Ishikawa (cell line): ENCODE data around the gene LYST.

Source experiments
- CEBPB ChIP-seq: IDR thresholded peaks from 2 replicates; pipeline ENCODE4 v1.6.1; 2012
- CREB1 ChIP-seq: IDR thresholded peaks from 2 replicates; pipeline ENCODE4 v1.6.1; 2012; ENCODE audit warnings: low read depth
- EP300 ChIP-seq: IDR thresholded peaks from 2 replicates; pipeline ENCODE4 v1.6.1; 2012; ENCODE audit warnings: borderline replicate concordance
- FOXM1 ChIP-seq: IDR thresholded peaks from 2 replicates; pipeline ENCODE4 v1.6.1; 2012; ENCODE audit warnings: low read depth, borderline replicate concordance
- MAX ChIP-seq: IDR thresholded peaks from 2 replicates; pipeline ENCODE4 v1.6.1; 2012
- NFIC ChIP-seq: IDR thresholded peaks from 2 replicates; pipeline ENCODE4 v1.6.1; 2012
- RAD21 ChIP-seq: IDR thresholded peaks from 2 replicates; pipeline ENCODE4 v1.6.1; 2012; ENCODE audit warnings: low read depth
- REST ChIP-seq: IDR thresholded peaks from 2 replicates; pipeline ENCODE4 v1.6.1; 2012; ENCODE audit warnings: low read depth, mild to moderate bottlenecking
- TAF1 ChIP-seq: IDR thresholded peaks from 2 replicates; pipeline ENCODE4 v1.6.1; 2012; ENCODE audit warnings: low read depth, mild to moderate bottlenecking
- TEAD4 ChIP-seq: IDR thresholded peaks from 2 replicates; pipeline ENCODE4 v1.6.1; 2012
- USF1 ChIP-seq: IDR thresholded peaks from 2 replicates; pipeline ENCODE4 v1.6.1; 2012
- ZBTB7A ChIP-seq: IDR thresholded peaks from 2 replicates; pipeline ENCODE4 v1.6.1; 2012; ENCODE audit warnings: low read depth

GRCh38 chr1:235659186-235659771 lies 207.4 kb downstream of the LYST start:
- TF ChIP-seq RAD21, result no peak
- no peak for TF ChIP-seq EP300
- no peak for TF ChIP-seq TAF1
- no peak for TF ChIP-seq TEAD4
- TF ChIP-seq CEBPB, result no peak
- no peak for TF ChIP-seq REST
- TF ChIP-seq ZBTB7A, result no peak
- no peak for TF ChIP-seq MAX
- no peak for TF ChIP-seq CREB1
- TF ChIP-seq NFIC, result no peak
- no peak for TF ChIP-seq FOXM1
- no peak for TF ChIP-seq USF1
